Measurements from ENCODE around the gene CYP4A22. TPM values are rescaled to one million over a fixed set of nuclear protein-coding genes. Genes with fewer than 3 reads are reported as not detected.

Gene CYP4A22
- total RNA-seq, 1 donor from 2014 or later: not detected

- Histone ChIP-seq H3F3A (ENCODE audit: low read depth) (no peaks in the 10 kb centered on the region), H3K4me1 (no peaks in the 10 kb centered on the region), H3K27me3 (peaks cover 4% of the 10 kb centered on the region), H4K20me1 (ENCODE audit: low read depth) (no peaks in the 10 kb centered on the region), H2AFZ (replicated peaks) (no peak overlapping the region), H3K9me3 (ENCODE audit: low read depth) (no peaks in the 10 kb centered on the region), H3K27ac (no peak overlapping the region), H3K36me3 (no peaks in the 10 kb centered on the region), H3K79me2 (ENCODE audit: low read depth) (no peaks in the 10 kb centered on the region), H3K4me2 (no peak overlapping the region), H3K4me3 (no peak overlapping the region), H3K9ac (no peak overlapping the region)
- H3K36me3 Mint-ChIP-seq: no peaks in the 10 kb centered on the region
- H3K27me3 Mint-ChIP-seq (ENCODE audit: insufficient read depth, low read depth): peaks cover 17% of the 10 kb centered on the region
- H3K27ac Mint-ChIP-seq: no peak overlapping the region
- no peak overlapping the region for H3K4me3 Mint-ChIP-seq
- TF ChIP-seq EZH2 (IDR thresholded peaks at IDR 0.05) (no peak), CTCF (IDR thresholded peaks at IDR 0.05) (no peak), EZH2phosphoT487 (IDR thresholded peaks at IDR 0.05) (no peak)
- no peaks in the 10 kb centered on the region for H3K9me3 Mint-ChIP-seq
- DNase-seq (ENCODE audit: low spot score): no peak
- H3K4me1 Mint-ChIP-seq: peaks cover 10% of the 10 kb centered on the region
Observed at GRCh38 chr1:47174656-47175020, 37.4 kb downstream of the CYP4A22 start.

DNA sequence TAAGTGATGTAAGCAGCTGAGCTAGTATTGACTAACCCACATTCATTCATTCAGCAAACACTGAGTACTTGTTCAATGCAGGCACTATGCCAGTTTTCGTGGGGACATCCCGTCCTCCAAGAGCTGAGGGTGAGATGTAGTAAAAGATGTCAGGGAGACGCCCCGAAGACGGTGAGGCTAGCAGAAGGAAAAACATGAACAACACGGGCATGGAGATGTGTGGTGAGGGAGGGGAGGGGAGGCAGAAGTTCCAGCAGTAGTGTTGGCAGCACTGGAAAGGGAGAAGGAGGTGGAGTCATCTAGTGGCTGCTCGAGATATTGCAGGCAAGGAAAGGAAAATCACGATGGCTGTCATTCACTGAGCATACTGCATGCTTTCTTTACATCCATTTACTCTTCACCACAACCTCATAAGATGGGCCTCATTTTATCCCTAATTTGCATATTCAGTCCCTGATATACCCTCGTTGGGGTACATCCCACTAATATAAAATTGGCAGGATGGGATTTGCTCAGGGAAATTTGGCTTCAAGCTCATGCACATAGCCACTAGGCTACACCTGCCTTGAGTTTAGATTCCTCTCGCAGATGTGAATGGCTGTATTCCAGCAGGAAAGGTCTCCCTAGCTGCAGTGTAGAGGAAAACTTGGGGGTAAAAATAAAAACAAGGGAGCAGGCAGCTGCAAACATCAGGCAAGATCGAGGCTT is 38.1 kb downstream of the CYP4A22 start:
- no peak overlapping the region for H3K27ac ChIP-seq
- no peaks in the 10 kb centered on the region for H3K4me1 ChIP-seq
- no peaks in the 10 kb centered on the region for H3K9me3 ChIP-seq (ENCODE audit: low read depth)
- H3K36me3 ChIP-seq: no peaks in the 10 kb centered on the region
- H3K4me3 Mint-ChIP-seq: peak overlapping the region; percentile 19
- H3K27ac Mint-ChIP-seq: no peak overlapping the region
- no peaks in the 10 kb centered on the region for H3K36me3 Mint-ChIP-seq
- DNase-seq (ENCODE audit: low spot score): peak; percentile 66
- H2AFZ ChIP-seq (replicated peaks): peak overlapping the region; percentile 52
- no peak overlapping the region for H3K4me3 ChIP-seq
- no peak overlapping the region for H3K9ac ChIP-seq
- peaks cover 11% of the 10 kb centered on the region for H3K4me1 Mint-ChIP-seq
- TF ChIP-seq CTCF (IDR thresholded peaks at IDR 0.05): peak; percentile 80
- no peak for TF ChIP-seq EZH2 (IDR thresholded peaks at IDR 0.05)
- peaks cover 11% of the 10 kb centered on the region for H3K27me3 ChIP-seq
- no peaks in the 10 kb centered on the region for H4K20me1 ChIP-seq (ENCODE audit: low read depth)
- H3K79me2 ChIP-seq (ENCODE audit: low read depth): no peaks in the 10 kb centered on the region
- H3K27me3 Mint-ChIP-seq (ENCODE audit: insufficient read depth, low read depth): peaks cover 17% of the 10 kb centered on the region
- H3F3A ChIP-seq (ENCODE audit: low read depth): no peaks in the 10 kb centered on the region
- H3K4me2 ChIP-seq: no peak overlapping the region
- H3K9me3 Mint-ChIP-seq: no peaks in the 10 kb centered on the region

DNA sequence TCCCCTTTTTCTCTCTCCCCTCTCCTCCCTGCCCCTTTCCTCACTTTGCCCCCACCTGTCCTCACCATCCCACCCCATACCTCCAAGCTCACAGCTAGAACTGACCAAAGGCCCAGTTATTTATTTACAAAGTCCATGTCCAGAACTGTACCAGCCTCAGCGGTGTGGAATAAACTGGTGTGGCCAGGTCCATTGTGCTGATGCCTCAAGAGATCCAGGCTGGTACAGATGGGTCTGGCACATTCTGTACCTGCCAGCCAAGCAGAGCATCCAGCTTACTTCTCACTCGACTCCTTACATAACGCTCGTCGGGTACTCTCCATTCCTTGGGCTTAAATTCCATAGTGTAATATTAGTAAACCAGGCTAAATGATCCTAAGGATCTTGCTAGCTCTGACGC is 40.8 kb downstream of the CYP4A22 start:
- Histone ChIP-seq H2AFZ (replicated peaks) (no peak overlapping the region), H3K27ac (no peak overlapping the region), H3K36me3 (no peaks in the 10 kb centered on the region), H3K4me2 (no peak overlapping the region), H3F3A (ENCODE audit: low read depth) (no peaks in the 10 kb centered on the region), H3K9ac (no peak overlapping the region), H3K9me3 (ENCODE audit: low read depth) (no peaks in the 10 kb centered on the region), H3K4me1 (no peaks in the 10 kb centered on the region), H3K79me2 (ENCODE audit: low read depth) (no peaks in the 10 kb centered on the region), H4K20me1 (ENCODE audit: low read depth) (no peaks in the 10 kb centered on the region), H3K4me3 (no peak overlapping the region), H3K27me3 (peaks cover 21% of the 10 kb centered on the region)
- H3K27me3 Mint-ChIP-seq (ENCODE audit: insufficient read depth, low read depth): peaks cover 22% of the 10 kb centered on the region
- H3K9me3 Mint-ChIP-seq: no peaks in the 10 kb centered on the region
- H3K4me3 Mint-ChIP-seq: no peak overlapping the region
- DNase-seq (ENCODE audit: low spot score): no peak
- TF ChIP-seq CTCF (IDR thresholded peaks at IDR 0.05): no peak
- TF ChIP-seq EZH2 (IDR thresholded peaks at IDR 0.05): no peak
- TF ChIP-seq EZH2phosphoT487 (IDR thresholded peaks at IDR 0.05): no peak
- H3K4me1 Mint-ChIP-seq: peaks cover 11% of the 10 kb centered on the region
- H3K36me3 Mint-ChIP-seq: no peaks in the 10 kb centered on the region
- H3K27ac Mint-ChIP-seq: no peak overlapping the region
